D721Med (cell line): Measurements from ENCODE around the gene APOL3.
"Not testable (repeated sequence)": the region's sequence is repeated elsewhere in the genome, so short reads cannot be mapped to it uniquely, and the experiment has no call there.

Source experiments
- DNase-seq: peaks from one replicate; pipeline ENCODE4 v3.0.0; 2011; ENCODE audit warnings: low spot score; ENCODE audit not compliant: insufficient read length
- FAIRE-seq: peaks from 2 replicates; lab custom pipeline; 2011; peaks lifted over from hg19 to GRCh38; lab: Jason Lieb, UNC
- TF ChIP-seq, protein P1 (sequence below): IDR thresholded peaks from 2 replicates; pipeline ENCODE4 v1.5.1; 2012; ENCODE audit warnings: mild to moderate bottlenecking, control low read depth; ENCODE audit not compliant: insufficient read depth; ENCODE audit errors: missing control alignments

Gene APOL3, protein sequence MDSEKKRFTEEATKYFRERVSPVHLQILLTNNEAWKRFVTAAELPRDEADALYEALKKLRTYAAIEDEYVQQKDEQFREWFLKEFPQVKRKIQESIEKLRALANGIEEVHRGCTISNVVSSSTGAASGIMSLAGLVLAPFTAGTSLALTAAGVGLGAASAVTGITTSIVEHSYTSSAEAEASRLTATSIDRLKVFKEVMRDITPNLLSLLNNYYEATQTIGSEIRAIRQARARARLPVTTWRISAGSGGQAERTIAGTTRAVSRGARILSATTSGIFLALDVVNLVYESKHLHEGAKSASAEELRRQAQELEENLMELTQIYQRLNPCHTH

DNA sequence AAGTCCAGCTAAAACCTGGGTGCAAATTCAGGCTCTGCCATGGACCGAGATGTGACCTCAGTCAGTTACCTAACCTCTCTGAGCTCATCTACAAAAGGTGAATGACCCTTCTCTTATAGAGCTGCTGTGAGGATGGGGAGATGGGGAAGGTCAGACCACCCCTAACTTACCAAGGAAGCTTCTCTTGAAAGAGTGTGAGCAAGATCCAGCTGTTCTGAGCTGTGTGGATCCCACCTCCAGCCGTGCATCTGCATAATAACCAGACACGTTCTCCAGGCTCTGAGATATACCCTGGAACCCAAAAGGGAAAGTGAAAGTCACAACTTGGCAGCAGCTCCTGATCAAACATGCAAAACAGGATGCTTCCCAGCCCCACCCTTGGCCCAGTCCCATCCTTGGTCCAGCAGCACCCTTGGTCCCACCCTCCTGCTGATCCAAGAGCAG is at the start of gene APOL3:
Gene APOL3, minus strand, starts transcription at position 257 of the 444 bp plus-strand sequence. CDS start 11,700 bp downstream, outside the sequence.
- FAIRE-seq (no peak), DNase-seq (no peak)
- TF ChIP-seq, protein P1, sequence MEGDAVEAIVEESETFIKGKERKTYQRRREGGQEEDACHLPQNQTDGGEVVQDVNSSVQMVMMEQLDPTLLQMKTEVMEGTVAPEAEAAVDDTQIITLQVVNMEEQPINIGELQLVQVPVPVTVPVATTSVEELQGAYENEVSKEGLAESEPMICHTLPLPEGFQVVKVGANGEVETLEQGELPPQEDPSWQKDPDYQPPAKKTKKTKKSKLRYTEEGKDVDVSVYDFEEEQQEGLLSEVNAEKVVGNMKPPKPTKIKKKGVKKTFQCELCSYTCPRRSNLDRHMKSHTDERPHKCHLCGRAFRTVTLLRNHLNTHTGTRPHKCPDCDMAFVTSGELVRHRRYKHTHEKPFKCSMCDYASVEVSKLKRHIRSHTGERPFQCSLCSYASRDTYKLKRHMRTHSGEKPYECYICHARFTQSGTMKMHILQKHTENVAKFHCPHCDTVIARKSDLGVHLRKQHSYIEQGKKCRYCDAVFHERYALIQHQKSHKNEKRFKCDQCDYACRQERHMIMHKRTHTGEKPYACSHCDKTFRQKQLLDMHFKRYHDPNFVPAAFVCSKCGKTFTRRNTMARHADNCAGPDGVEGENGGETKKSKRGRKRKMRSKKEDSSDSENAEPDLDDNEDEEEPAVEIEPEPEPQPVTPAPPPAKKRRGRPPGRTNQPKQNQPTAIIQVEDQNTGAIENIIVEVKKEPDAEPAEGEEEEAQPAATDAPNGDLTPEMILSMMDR: no peak

DNA sequence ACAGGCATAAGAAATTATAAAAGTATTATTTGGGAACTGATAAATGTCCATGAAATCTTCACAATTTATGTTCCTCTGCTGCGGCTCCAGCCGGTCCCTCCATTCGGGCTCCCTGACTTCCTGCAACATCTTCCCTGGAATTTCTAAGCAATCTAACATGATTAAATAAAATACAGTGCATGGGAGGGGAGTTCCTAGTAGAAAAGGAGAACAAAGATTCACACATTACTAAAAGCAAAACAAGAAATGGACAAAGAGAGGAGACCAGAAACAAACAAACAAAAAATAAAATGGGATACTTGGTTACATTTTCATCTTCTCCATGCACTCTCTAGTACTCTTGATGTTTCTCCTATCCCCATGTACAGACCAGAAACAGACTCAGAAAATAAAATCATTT is 49.7 kb upstream of the APOL3 start:
- TF ChIP-seq, protein P1: no peak
- FAIRE-seq: no peak
- no peak for DNase-seq

DNA sequence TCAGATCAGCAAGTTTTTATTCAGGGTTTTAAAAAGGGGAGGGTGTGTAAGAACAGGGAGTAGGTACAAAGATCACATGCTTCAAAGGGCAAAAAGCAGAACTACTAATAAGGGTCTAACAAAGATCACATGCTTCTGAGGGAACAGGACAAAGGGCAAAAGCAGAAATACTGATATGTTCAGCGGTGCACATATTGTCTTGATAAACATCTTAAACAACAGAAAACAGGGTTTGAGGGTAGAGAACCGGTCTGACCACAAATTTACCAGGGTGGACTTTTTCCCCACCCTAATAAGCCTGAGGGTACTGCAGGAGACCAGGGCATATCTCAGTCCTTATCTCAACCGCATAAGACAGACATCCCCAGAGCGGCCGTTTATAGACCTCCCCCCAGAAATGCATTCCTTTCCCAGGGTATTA is 48.9 kb upstream of the APOL3 start:
- DNase-seq, FAIRE-seq: not testable (repeated sequence)

DNA sequence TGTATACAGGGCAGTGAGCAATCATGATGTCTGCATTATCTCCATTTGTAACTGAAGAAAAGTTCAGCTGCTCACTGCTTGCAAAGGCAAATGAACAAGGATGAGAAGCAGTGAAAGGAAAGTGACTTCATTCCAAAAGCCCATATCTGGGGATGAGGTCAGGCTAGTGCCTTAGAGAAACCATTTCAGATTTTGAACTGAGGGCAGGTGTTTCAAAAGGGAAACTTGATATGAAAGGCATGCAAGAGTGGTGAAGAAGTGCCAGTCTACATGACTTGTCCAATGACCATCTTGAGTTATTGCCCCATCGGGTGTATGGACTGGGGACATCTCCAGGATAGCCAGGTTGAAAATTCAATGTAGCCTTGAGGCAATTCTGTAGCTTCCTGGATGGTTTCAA is 48.4 kb upstream of the APOL3 start:
- DNase-seq (no peak), FAIRE-seq (no peak)
- TF ChIP-seq, protein P1: no peak

DNA sequence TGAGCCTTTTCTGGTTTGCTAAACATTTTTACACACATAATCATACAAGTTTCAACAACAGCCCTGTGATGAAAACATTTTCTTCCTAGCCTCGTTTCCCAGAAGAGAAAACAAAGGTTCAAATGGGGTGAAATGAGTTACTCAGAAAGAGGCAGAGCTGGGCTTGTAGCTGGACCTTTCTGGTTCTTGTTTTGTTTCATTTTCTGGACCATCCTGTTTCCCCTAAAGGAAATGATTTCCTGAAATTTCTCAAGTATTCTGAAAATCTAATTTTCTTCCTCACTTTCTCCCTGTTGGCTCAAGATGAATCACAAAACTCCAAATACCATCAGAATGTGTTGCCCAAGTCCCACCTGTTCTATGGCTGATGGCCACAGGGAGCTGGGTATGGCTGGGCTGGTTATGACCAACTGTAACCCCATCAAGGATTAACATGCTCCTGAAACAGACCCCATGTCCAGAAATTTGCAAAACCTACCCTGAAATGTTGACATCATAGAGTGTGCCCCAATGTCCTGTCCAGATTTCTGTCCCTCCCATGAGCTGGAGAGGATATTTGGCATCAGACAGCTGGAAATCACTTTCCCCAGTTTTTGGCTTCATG is 47.7 kb upstream of the APOL3 start:
- TF ChIP-seq, protein P1: no peak
- DNase-seq: no peak
- no peak for FAIRE-seq

DNA sequence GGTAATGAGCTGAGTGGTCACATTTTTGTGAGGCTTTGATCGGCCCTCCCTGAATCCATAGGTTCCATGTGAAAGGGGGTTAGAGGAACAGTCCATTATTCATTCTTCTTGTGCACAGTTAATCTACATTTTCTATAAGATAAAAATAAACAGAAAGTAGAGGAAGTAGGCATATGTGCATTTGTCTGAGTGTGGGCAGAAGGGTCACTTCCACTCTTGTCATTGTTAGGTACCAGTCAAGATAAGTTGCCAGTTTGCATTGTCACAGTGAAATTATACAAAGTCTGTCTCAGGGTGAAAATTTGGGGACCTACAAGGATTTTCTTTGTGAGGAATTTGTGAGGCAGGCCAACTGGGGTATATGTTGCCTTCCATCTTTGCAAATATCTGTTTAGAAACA is 45.7 kb upstream of the APOL3 start:
- DNase-seq (no peak), FAIRE-seq (no peak)
- TF ChIP-seq, protein P1: no peak

DNA sequence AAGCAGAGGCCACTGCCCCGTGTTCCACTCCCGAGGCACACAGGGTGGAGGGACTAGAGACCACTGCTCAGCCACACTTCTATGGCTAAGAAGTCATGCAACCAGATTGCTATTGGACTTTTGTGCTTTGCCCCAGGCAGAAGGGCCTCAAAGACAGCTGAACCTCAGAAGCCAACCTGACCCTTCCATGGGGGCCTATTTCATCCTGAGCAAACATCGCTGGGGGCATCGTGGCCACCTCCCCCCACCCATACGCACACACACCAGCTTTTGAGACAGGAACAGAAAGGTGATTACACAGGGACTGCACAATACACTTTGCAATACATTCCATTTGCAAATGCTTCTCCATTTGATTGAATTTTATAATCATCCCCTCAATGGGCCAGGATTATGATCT is 45.0 kb upstream of the APOL3 start:
- not testable (repeated sequence) for FAIRE-seq, DNase-seq

DNA sequence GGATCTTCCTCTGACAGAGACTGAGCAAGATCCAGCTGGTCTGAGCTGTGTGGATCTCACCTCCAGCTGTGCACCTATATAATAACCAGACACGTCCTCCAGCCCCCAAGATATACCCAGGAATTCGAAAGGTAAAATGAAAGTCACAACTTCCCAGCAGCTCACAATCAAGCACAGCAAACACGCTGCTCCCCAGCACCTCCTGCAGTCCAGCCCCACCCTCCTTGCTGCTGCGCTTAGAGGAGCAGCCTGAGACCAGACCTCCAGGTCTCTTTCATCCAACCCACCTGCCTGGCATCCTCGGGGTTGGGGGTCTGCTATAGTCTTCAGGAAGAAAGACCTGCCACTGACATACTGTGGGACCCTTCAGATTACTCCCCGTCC is 44.1 kb upstream of the APOL3 start:
- no peak for FAIRE-seq
- TF ChIP-seq, protein P1: no peak
- no peak for DNase-seq
